GM18909 (cell line): Measurements from ENCODE around the gene MDM1.

Source experiments
- ATAC-seq: cut with Tn5 transposase; IDR thresholded peaks from one replicate; pipeline ENCODE4 v1.9.1; 2021; ENCODE audit warnings: mild to moderate bottlenecking; ENCODE audit not compliant: unreplicated experiment, poor library complexity

MDM1 gene

DNA sequence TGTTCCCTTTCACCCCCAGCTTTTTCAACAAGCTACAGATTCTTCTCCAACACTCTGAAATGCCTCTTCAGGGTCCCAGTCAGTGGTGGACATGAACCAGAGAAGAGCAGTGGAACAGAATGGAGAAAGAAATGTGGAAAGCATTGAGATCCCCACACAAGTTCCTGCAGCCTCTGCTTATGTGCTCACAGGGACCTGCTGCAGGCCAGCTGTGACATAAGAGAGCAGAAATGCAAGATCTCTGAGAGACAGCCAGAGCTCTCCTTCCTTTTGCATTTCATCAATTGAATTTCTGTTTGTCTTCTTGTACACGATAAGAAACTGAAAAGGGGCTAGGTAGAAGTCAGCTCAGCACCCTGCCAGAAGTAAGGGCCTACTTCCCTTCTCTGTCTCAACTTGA, 6.2 kb downstream of the MDM1 start:
- ATAC-seq, result no peak

DNA sequence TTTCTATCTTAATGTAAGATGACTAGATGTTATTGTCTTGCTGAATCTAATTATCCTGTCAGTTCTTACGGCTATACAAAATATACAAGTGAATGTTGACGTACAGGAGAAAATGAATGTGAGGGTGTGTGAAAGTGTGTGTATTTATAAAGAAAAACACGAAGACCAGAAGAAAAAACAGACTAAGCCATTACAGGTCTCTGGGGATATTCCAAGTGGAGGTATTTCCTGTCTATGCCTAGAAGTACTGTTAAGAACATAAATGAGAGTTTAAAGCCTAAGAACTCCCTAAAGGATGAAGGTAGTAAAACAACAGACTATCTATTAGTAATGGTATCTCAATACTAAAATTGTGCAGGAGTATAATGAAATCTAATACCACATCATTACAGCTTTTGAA, 7.6 kb downstream of the MDM1 start:
- no peak for ATAC-seq

- no peak for ATAC-seq
Observed at GRCh38 chr12:68321140-68321539, 11.0 kb downstream of the MDM1 start.

- ATAC-seq, result no peak
Observed at GRCh38 chr12:68319988-68320623, 12.1 kb downstream of the MDM1 start.

DNA sequence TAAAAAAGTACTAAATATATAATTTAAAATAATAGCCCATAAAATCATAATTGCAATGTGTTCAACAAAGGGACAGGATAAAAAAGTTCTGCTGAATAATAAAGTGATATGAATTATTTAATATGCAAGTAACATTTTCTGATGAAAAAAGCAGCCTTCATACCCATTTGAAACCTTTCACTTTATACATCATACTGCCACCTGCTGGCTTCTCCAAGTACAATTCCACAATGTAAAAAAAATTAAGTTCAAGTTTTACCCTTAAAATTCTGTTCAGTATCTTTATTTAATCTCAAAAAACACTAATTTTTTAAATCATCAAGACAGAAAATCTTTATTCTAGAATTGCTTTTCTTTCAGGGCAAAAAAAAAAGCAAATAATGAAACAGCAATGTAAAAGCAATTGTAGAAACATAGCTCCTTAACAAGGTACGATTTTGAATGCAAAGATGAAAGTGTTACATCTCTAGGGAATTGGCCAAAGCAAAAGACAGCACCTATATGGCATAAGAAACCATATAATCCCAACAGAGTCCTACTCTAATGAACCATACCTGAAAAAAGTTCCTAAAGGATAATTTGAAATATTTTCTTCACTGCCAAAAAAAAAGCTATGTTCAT, 15.0 kb downstream of the MDM1 start:
- ATAC-seq, result no peak

DNA sequence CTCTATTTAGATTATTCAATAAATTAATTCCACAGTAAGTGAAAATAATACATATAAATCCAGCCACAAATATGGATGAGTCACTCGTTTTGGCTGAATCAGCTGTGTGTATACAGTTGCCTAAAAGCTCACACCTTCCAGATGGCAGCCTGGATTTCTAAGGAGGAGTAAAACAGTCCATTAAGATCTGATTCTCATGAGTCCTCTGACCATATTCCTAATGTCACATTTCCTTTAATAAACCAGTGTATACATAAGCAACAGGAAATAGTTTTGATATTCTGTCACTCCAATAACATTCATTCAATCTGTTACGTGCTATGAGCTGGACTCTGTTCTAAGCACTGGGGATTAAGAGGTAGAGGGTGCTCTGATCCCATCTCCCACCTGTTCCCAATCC, 21.8 kb downstream of the MDM1 start:
- no peak for ATAC-seq

DNA sequence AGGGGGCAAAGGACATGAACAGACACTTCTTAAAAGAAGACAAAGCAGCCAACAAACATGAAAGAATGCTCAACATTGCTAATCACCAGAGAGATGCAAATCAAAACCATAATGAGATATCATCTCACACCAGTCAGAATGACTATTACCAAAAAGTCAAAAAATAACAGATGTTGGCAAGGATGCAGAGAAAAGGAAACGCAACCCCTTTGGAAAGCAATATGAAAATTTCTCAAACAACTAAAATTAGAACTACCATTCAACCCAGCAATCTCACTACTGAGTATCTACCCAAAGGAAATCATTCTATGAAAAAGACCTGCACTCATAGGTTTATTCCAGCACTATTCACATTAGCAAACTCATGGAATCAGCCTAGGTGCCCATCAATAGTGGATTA, 25.6 kb downstream of the MDM1 start:
- no peak for ATAC-seq

- ATAC-seq, result no peak
Observed at GRCh38 chr12:68305278-68305677, 26.9 kb downstream of the MDM1 start.

DNA sequence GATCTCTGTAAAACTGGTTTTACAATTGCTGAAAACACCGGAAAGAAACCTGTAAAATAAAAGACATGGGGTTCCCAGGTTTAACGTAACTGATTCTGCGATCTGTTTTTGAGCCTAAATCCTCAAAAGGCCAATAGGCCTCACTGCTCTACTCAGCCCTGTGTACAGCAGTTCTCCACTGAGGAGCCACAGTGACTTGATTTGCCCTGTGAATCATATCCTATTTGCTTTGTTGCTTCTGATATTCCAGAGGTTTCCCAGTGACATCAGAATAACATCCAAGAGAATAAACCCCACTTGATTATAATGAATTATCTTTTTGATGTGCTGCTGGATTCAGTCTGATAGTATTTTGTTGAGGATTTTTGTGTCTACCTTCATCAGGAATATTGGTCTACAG, 27.5 kb downstream of the MDM1 start:
- ATAC-seq, result no peak

- ATAC-seq, result no peak
Observed at GRCh38 chr12:68303850-68304249, 28.3 kb downstream of the MDM1 start.

GRCh38 chr12:68297929-68298328, 34.2 kb downstream of the MDM1 start:
- ATAC-seq, result no peak

DNA sequence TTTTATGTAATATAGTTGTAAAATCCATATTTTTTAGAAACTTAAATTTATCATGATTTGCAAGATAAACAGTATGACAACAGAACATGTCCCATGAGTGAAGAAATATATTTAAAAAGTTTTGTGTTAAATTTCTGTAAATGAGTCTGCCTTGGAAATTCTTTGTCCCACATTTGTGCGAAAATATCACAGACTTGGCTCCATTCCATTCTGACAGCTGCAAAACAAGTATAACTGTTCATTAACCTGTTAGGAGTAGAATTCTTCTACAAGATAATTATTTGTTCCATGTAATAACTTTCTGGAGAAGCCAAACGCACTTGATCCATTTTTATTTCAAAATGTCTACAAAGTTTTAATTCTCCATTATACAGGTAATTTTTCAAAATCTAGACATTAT, 37.9 kb downstream of the MDM1 start:
- ATAC-seq, result no peak

DNA sequence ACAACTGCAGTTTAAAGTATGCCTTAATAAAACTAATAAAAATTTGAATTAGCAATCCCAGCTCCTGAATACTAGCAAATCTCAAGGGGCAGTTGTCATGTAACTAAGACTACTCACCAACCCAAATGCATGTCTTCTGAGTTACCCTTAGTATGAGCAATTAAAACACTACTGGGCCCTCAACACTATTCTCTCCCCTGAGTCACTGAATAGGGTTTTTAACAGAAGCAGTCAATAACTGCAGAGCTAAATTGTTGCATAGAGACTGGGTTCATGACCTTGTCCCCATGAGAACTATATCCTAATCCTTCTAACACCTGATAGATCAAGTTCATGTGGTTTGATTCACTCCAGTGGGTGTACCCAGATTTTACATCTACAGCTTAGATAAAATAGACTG, 38.8 kb downstream of the MDM1 start:
- ATAC-seq, result no peak

DNA sequence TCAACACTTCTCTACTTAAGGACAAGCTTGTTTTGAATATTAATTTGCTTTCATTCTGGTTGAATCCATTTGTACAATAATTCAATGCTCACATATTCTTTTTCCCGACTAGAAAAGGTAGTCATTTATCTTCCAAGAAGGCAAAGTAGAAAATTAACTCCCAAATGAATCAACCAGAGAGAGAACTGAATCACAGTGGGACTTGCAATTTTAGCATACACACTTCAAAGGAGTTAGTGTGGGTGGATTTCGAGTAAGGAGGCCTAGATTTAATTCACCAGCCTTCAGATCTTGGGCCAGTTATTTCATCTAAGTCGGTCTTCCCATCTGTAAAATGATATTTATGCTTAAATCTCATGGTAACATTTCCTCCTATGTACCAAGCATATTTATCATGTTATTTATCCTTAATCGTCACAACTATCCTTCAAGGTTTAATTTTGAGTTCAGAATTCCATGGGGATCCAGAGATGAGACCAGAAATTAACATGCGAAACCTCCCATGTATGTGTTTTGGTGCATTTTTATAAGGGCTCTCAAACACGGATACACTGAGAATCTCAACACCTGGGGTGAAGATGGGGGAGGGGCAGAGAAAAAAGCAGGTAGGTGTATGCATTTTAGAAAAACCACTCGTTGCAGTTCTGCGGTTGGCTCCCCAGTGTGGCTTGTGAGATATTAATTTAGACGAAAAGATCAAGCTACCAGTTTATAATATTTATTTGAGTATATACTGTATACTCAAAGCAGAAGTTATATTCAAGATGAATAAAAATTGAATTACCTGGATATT, 39.8 kb downstream of the MDM1 start:
- ATAC-seq, result no peak

- no peak for ATAC-seq
Observed at GRCh38 chr12:68291396-68292036, 40.6 kb downstream of the MDM1 start.

DNA sequence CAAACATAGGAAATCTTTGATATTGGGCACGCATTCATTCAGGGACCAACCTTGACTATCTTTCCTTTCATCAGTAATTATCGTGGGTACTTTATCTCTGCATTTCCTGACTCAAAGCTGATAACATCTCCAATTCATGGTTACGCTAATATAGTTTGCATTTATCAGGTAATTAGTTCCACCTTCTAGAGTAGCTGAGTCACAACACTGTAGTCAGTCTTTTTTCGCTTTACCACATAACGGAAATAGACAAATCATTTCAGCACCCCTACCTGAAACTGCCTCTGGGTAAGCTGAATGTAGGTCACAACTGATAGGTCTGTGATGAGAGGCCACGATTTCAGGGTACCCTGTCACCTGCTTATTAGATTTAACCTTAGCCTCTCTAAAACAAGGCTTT, 42.0 kb downstream of the MDM1 start:
- ATAC-seq, result peak; percentile 99

GRCh38 chr12:68287106-68287505, 45.1 kb downstream of the MDM1 start:
- ATAC-seq, result no peak

DNA sequence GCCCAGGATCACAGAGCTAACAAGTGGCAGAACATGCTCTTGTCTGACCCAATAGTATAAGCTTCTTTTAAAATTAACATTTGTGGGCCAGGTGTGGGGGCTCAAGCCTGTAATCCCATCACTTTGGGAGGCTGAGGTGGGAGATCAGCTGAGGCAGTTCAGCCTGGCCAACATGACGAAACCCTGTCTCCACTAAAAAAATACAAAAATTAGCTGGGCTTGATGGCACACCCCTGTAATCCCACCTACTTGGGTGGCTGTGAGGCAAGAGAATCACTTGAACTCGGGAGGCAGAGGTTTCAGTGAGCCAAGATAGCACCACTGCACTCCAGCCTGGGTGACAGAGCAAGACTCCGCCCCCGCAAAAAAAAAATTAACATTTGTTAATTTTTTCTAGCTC, 45.8 kb downstream of the MDM1 start:
- no peak for ATAC-seq

GRCh38 chr12:68285541-68285940, 46.6 kb downstream of the MDM1 start:
- no peak for ATAC-seq

DNA sequence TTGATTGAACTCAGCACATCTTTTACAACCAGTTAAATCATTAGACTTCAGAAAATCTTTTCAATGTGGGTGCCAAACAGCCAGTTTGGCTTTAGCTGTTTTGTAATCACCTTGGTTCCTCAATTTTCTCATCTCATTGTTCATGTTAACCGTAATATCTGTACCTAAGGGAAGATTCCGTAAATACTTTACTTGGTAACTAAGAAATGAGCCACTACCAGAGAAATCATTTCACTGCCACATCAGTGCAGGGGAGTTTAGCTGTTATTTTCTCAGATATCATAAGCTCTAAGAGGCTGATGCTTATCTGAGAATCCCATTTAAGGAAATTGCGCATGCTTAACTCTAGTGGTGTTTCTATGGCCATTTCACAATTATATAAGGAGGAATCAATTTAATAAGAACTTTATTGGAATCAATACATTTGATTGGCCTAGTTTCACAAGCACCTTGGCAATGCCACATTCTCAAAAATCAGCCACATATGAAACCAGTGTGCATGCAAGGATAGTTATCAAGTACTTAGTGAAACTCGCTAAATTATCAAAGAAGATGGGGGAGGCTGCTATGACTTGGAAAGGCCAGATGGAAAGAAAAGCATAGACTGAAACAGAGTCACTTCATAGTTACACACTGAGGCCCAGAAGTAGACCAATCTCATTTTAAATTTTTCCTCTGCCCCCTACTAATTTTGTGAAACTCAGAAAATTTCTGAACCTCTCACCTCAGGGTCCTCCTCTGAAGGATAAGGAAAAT, 50.7 kb downstream of the MDM1 start:
- no peak for ATAC-seq

GRCh38 chr12:68280240-68280639, 51.9 kb downstream of the MDM1 start:
- no peak for ATAC-seq
